Mesodermal cell (in vitro differentiated cells): Measurements from ENCODE around the gene FMO2.

Source experiments
- H3K27ac ChIP-seq: 2 replicates; pipeline ENCODE4 v1.7.0; 2013; ENCODE audit warnings: mild to moderate bottlenecking, low read depth, low read length, moderate library complexity; ENCODE audit not compliant: severe bottlenecking
- H3K36me3 ChIP-seq: 2 replicates; pipeline ENCODE4 v1.7.1; 2013; ENCODE audit warnings: mild to moderate bottlenecking, low read length, moderate library complexity; ENCODE audit not compliant: control insufficient read depth, insufficient read depth
- H3K4me1 ChIP-seq: one replicate; pipeline ENCODE4 v1.7.1; 2013; ENCODE audit warnings: mild to moderate bottlenecking, low read length; ENCODE audit not compliant: insufficient read depth, control insufficient read depth, poor library complexity, severe bottlenecking
- H3K4me3 ChIP-seq: 2 replicates; pipeline ENCODE4 v1.7.0; 2013; ENCODE audit warnings: low read length, control low read depth, mild to moderate bottlenecking; ENCODE audit not compliant: insufficient read depth, poor library complexity, severe bottlenecking; ENCODE audit errors: extremely low read depth
- H3K9me3 ChIP-seq: 2 replicates; pipeline ENCODE4 v1.7.1; 2013; ENCODE audit warnings: mild to moderate bottlenecking, low read length, moderate library complexity; ENCODE audit not compliant: control insufficient read depth
- WGBS, 2 experiments: methylation state at CpG; one replicate each; pipeline ENCODE4 v1.1.5; 2013; ENCODE audit warnings: missing lambda C conversion rate in 2 of 2; ENCODE audit not compliant: insufficient coverage in 2 of 2; 5-methylcytosine and 5-hydroxymethylcytosine counted together

FMO2 gene

GRCh38 chr1:171155484-171155883 is 29.6 kb upstream of the FMO2 start:
- Histone ChIP-seq H3K4me1 (no peaks in the 10 kb centered on the region), H3K4me3 (no peak overlapping the region), H3K36me3 (no peaks in the 10 kb centered on the region), H3K27ac (no peak overlapping the region), H3K9me3 (peaks cover 3% of the 10 kb centered on the region)

DNA sequence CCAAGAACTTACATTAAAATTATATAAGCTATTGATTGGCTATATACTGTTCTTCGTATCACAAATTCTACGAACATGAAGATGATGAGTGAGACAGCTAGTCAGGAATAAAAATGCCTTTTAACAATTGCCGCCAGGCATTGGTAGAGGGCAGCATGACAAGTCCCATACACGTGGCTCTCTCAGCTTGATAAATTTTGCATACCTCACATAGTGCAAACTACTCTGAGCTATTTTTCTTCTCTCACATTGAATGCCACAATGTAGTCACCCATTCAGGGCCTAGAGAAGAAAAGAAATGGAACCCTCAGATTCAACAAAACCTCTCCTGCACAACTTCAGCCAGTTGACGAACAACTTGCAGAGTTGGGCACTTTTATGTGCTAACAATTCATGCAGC is 27.0 kb upstream of the FMO2 start:
- no peaks in the 10 kb centered on the region for H3K36me3 ChIP-seq
- H3K27ac ChIP-seq = no peak overlapping the region
- no peak overlapping the region for H3K4me3 ChIP-seq
- H3K4me1 ChIP-seq = no peaks in the 10 kb centered on the region
- WGBS, 2 experiments = 64 to 67% methylated on average over 2 of the region's 5 CpGs
- H3K9me3 ChIP-seq = peaks cover 3% of the 10 kb centered on the region

DNA sequence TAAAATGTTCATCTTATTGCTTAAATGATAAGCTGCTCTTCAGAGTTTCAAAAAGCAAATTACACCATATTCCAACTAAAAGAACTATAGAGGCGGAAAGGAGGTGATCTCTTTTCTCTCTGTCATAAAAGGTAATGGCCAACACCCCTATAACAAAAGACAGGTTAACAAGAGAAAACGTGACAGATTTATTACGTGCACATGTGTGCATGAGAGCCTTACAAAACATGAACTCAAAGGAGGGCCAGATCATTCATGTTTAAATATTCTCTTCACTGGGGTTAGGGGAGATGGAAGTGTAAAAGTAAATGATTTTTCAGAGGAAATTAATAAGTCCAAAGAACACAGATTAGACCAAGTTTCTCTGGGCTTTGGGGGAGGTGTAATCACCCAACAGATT is 26.5 kb upstream of the FMO2 start:
- no peak overlapping the region for H3K27ac ChIP-seq
- 80 to 90% methylated on average over 2 to 3 of the region's 3 CpGs for WGBS, 2 experiments
- peaks cover 3% of the 10 kb centered on the region for H3K9me3 ChIP-seq
- no peak overlapping the region for H3K4me3 ChIP-seq
- H3K36me3 ChIP-seq = no peaks in the 10 kb centered on the region
- H3K4me1 ChIP-seq = no peaks in the 10 kb centered on the region

DNA sequence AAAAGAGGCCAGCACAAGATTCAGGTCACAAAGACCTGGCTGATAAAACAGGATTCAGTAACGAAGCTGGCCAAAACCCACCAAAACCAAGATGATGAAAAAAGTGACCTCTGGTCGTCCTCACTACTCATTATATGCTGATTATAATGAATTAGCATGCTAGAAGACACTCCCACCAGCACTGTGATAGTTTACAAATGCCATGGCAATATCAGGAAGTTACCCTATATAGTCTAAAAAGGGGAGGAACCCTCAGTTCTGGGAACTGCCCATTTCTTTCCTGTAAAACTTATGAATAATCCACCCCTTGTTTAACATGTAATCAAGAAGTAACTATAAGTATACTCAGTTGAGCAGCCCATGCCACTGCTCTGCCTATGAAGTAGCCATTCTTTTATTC is 26.0 kb upstream of the FMO2 start:
- H3K27ac ChIP-seq = no peak overlapping the region
- H3K9me3 ChIP-seq = peaks cover 3% of the 10 kb centered on the region
- H3K4me3 ChIP-seq = no peak overlapping the region
- no peaks in the 10 kb centered on the region for H3K4me1 ChIP-seq
- H3K36me3 ChIP-seq = no peaks in the 10 kb centered on the region
- no CpG with 5 or more reads among the region's 2 CpGs for WGBS, 2 experiments

GRCh38 chr1:171160211-171160610 is 24.9 kb upstream of the FMO2 start:
- Histone ChIP-seq H3K36me3 (no peaks in the 10 kb centered on the region), H3K27ac (no peak overlapping the region), H3K4me3 (no peak overlapping the region), H3K4me1 (no peaks in the 10 kb centered on the region), H3K9me3 (peaks cover 3% of the 10 kb centered on the region)
- WGBS, 2 experiments = 69 to 80% methylated on average over 1 to 2 of the region's 3 CpGs

DNA sequence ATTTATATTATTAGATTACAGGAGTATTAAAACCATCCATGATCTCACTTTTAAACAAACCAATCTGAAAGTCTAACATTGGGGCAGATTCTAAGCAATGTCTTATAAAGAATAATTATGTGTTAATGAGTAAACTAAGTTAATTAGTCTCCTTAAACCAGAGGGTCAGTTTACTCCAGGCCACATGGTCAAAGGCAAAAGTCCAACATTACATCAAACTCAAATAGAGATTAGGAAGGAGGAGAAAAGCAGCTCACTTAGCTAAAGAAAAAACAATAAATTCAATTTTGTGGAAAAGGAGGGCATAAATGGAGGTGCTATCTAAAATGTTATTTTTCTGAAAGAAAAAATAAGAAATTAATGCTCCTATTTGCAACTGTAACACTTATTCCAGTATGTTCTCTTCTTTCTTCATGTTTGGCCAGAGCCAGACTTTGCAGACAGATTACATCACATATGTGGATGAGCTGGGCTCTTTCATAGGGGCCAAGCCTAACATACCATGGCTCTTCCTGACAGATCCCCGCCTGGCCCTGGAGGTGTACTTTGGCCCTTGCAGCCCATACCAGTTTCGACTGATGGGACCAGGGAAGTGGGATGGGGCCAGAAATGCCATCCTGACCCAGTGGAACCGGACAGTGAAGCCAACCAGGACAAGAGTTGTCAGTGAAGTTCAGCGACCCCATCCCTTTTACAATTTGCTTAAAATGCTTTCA is 24.3 kb upstream of the FMO2 start:
- no peak overlapping the region for H3K27ac ChIP-seq
- WGBS, 2 experiments = 93 to 100% methylated on average over 1 to 3 of the region's 4 CpGs
- H3K4me3 ChIP-seq = no peak overlapping the region

GRCh38 chr1:171161431-171161830 is 23.7 kb upstream of the FMO2 start:
- Histone ChIP-seq H3K27ac (no peak overlapping the region), H3K9me3 (peaks cover 3% of the 10 kb centered on the region)

More for the DNA sequence above, 24.3 kb upstream of the FMO2 start:
- Histone ChIP-seq H3K36me3 (no peaks in the 10 kb centered on the region), H3K9me3 (peaks cover 3% of the 10 kb centered on the region), H3K4me1 (no peaks in the 10 kb centered on the region)

DNA sequence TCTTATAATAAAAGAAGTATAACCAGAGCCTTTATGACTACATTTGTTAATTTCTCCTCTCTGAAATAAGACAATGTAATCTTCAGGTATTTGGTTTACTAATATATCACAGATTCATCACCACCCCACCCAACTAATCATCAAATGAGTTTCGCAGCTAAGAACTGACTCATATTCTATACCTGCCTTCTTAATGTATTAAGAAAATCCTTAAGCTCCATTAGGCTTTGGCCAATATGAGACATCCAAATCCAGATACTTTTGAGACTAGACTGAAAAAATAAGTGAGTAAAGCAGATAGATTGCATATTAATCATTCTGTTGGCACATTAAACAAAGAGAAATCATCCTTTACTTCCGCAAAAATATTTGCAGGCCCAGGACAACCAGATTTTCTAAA is 18.7 kb upstream of the FMO2 start:
- no peaks in the 10 kb centered on the region for H3K4me1 ChIP-seq
- H3K9me3 ChIP-seq = no peaks in the 10 kb centered on the region
- no peaks in the 10 kb centered on the region for H3K36me3 ChIP-seq
- H3K4me3 ChIP-seq = no peak overlapping the region
- no peak overlapping the region for H3K27ac ChIP-seq
- no CpG with 5 or more reads among the region's 2 CpGs for WGBS, 2 experiments

More at GRCh38 chr1:171161431-171161830, 23.7 kb upstream of the FMO2 start:
- no peak overlapping the region for H3K4me3 ChIP-seq
- no peaks in the 10 kb centered on the region for H3K36me3 ChIP-seq
- no peaks in the 10 kb centered on the region for H3K4me1 ChIP-seq

- WGBS, 2 experiments = 80% methylated on average over 1 of the region's 2 CpGs; no CpG with 5 or more reads in 1 of the 2 experiments
Observed at GRCh38 chr1:171167785-171168184, 17.3 kb upstream of the FMO2 start.

DNA sequence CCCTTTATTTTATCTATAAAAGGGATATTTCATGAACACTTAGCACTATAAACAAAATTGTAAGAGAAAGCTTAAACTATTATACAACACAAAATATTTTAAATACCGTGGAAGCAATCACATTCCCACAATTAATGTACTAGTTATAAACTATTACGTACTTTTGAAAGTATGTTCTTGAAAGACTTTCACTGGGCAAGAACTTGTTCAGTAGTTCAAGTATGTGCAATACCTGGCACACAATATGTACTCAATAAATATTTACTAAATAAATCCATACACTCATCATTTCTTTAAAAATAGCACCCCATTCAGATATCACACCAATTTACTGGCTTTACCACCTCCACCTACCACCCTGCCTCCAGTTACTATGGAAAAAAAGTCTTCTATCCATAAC is 12.6 kb upstream of the FMO2 start:
- no CpG with 5 or more reads among the region's 2 CpGs for WGBS, 2 experiments
- Histone ChIP-seq H3K27ac (no peak overlapping the region), H3K36me3 (no peaks in the 10 kb centered on the region), H3K4me3 (no peak overlapping the region), H3K4me1 (no peaks in the 10 kb centered on the region), H3K9me3 (no peaks in the 10 kb centered on the region)

More at GRCh38 chr1:171167785-171168184, 17.3 kb upstream of the FMO2 start:
- Histone ChIP-seq H3K9me3 (no peaks in the 10 kb centered on the region), H3K4me3 (no peak overlapping the region), H3K36me3 (no peaks in the 10 kb centered on the region), H3K27ac (no peak overlapping the region), H3K4me1 (no peaks in the 10 kb centered on the region)

- H3K4me1 ChIP-seq = no peaks in the 10 kb centered on the region
- no peak overlapping the region for H3K4me3 ChIP-seq
- 80% methylated on average over 1 of the region's 1 CpG; no CpG with 5 or more reads in 1 of the 2 experiments for WGBS, 2 experiments
- no peaks in the 10 kb centered on the region for H3K9me3 ChIP-seq
- no peak overlapping the region for H3K27ac ChIP-seq
- H3K36me3 ChIP-seq = no peaks in the 10 kb centered on the region
Observed at GRCh38 chr1:171173069-171173468, 12.0 kb upstream of the FMO2 start.
